GM06990 (cell line): ENCODE measurements around the gene PLA2G2D.

Source experiments
- DNase-seq: peaks from one replicate; pipeline ENCODE4 v3.0.0-alpha.2; 2011; ENCODE audit not compliant: insufficient read length; ENCODE audit errors: extremely low read depth
- H3K27me3 ChIP-seq: replicated peaks from 2 replicates; pipeline ENCODE4 v1.6.0; 2011; ENCODE audit warnings: low read length; ENCODE audit not compliant: control insufficient read depth, insufficient read depth
- H3K36me3 ChIP-seq: 2 replicates; pipeline ENCODE4 v1.5.1; 2011; ENCODE audit warnings: low read length; ENCODE audit not compliant: control insufficient read depth, insufficient read depth
- H3K4me3 ChIP-seq: replicated peaks from 2 replicates; pipeline ENCODE4 v1.5.1; 2011; ENCODE audit warnings: low read depth, mild to moderate bottlenecking, control low read depth, low read length
- TF ChIP-seq, protein P1 (sequence below): IDR thresholded peaks from 2 replicates; pipeline ENCODE4 v1.5.1; 2011; ENCODE audit warnings: low read length, control low read depth, mild to moderate bottlenecking, inconsistent platforms; ENCODE audit not compliant: insufficient read depth, poor library complexity, severe bottlenecking

The PLA2G2D gene

DNA sequence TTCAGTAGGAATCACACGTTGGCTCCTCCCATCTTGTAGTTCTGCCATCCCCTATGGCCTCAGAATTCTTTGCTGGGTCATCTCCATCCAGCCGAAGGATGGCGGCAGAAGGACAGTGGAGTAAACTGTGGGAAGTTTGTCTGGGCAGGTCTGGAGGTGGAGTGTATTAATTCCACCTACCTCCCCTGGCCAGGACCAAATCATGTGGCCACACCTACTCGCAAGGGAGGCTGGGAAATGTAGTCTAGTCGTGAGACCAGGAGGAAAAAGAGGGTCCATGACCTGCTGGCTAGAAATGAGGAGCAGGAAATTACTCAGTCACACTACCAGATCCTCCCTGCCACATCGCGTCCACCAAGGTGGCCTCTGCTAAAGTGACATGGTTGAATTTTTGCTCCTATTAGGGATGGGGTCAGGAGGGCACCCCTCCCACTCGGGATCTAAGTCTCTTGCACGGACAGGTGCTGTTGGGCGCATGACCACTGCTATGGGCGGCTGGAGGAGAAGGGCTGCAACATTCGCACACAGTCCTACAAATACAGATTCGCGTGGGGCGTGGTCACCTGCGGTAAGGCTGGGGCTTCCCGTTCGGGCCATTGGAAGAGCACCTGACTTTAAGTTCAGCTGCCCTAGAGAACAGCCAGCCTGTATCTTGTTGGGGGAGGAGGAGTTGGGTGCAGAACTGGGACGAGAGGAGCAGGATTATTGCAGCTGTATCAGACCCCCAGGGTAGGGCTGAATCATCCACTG, 29.8 kb downstream of the PLA2G2D start:
- H3K4me3 ChIP-seq, result no peak overlapping the region
- no peaks in the 10 kb centered on the region for H3K36me3 ChIP-seq
- no peak for DNase-seq
- TF ChIP-seq, protein P1, sequence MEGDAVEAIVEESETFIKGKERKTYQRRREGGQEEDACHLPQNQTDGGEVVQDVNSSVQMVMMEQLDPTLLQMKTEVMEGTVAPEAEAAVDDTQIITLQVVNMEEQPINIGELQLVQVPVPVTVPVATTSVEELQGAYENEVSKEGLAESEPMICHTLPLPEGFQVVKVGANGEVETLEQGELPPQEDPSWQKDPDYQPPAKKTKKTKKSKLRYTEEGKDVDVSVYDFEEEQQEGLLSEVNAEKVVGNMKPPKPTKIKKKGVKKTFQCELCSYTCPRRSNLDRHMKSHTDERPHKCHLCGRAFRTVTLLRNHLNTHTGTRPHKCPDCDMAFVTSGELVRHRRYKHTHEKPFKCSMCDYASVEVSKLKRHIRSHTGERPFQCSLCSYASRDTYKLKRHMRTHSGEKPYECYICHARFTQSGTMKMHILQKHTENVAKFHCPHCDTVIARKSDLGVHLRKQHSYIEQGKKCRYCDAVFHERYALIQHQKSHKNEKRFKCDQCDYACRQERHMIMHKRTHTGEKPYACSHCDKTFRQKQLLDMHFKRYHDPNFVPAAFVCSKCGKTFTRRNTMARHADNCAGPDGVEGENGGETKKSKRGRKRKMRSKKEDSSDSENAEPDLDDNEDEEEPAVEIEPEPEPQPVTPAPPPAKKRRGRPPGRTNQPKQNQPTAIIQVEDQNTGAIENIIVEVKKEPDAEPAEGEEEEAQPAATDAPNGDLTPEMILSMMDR, result no peak
- H3K27me3 ChIP-seq, result no peaks in the 10 kb centered on the region; the same call in 1 of the 2 replicates

DNA sequence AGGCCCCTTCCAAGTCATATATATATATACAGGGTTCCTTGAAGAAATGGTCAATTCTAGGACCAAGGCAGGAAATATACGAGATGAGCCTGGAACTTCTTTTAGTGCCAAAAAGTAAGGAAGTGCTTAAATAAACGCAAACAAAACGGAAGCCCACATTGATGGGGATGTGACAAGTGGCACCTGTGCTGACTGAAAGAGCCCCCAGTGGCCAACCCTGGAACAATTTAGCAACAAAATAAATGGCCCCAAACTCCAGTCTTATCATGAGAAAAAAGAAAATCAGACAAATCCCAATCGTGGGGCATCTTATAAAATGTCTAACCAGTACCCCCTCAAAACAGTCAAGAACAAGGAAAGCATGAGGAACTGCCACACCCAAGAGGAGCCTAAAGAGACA, 31.7 kb downstream of the PLA2G2D start:
- no peak for DNase-seq
- H3K27me3 ChIP-seq, result no peaks in the 10 kb centered on the region; the same call in 1 of the 2 replicates
- no peaks in the 10 kb centered on the region for H3K36me3 ChIP-seq
- H3K4me3 ChIP-seq, result no peak overlapping the region
- TF ChIP-seq, protein P1, result peak; percentile 63

DNA sequence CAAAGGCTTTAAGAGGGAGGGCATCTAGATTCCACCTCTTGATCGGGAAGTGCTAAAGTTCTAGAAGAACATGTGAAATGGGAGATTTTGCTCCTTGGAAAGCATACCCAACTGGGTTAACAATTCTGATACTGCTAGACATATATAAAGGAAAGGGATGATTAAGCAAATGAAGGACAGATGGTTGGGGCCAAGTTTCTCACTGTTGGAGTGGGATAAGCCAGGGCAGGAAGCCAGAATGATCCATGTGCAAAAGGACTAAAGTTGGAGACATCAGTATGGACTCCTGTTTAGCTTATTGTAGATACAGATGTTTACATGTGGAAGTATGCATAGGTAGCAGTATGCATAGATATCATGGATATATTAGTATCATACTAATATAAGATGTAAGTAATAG, 32.5 kb downstream of the PLA2G2D start:
- Histone ChIP-seq H3K27me3 (no peaks in the 10 kb centered on the region; the same call in 1 of the 2 replicates), H3K4me3 (no peak overlapping the region), H3K36me3 (no peaks in the 10 kb centered on the region)
- DNase-seq, result no peak
- TF ChIP-seq, protein P1, result no peak

DNA sequence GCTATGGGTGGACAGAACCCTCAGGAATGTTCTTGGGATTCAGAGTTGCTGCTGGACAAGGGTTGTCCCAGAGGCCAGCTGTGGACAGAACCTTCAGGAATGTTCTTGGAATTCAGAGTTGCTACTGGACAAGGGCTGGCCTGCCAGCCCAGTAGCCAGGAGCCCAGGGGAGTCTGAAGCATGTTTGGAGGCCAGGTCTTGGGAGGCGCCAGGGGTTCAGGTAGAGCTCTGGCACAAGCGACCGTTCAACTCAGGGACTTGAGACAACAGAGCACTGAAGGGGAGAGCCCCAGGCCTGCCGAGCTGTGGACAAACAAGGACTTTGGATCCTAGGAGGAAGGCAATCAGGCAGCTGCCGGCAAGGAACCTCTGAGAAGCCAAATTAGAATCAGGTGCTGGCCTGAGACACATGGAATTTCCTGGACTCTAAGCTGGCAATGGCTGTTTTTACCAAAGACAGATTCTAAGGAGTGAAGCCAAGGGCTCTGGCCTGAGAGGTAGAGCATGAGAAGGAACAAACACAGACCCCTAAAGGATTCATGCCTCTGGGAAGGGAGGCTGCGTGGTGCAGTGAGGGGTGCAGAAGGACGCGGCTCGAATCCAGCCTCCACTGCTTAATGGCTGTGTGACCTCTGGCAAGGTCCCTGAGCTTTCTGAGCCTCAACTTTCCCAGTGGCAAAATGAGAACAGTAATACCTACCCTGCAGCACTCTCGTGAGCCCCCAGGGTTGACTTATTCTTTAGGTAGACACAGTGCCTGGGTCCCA, 36.0 kb downstream of the PLA2G2D start:
- TF ChIP-seq, protein P1, result no peak
- H3K27me3 ChIP-seq, result no peaks in the 10 kb centered on the region; the same call in 1 of the 2 replicates
- no peak overlapping the region for H3K4me3 ChIP-seq
- no peak for DNase-seq
- no peaks in the 10 kb centered on the region for H3K36me3 ChIP-seq

DNA sequence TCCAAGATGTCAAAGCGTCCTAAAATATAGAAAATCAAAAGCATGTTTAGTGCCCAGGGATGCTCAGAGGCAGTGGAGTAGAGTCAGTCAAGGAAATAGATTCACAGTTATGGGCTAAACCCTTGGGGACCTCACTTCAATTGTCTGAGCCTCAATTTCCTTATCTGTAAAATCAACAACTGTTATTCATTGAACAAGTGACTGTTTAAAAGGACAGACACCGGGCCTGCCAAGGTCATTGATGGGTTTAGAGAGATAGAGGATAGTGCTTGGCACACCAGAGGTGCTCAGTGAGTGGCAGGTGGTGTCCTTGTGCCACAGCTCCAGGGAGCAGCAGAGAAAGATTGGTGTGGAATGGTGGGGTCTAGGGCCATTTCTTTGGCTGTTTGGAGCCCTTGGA, 36.6 kb downstream of the PLA2G2D start:
- no peaks in the 10 kb centered on the region; the same call in 1 of the 2 replicates for H3K27me3 ChIP-seq
- H3K36me3 ChIP-seq, result no peaks in the 10 kb centered on the region
- H3K4me3 ChIP-seq, result no peak overlapping the region
- TF ChIP-seq, protein P1, result no peak
- no peak for DNase-seq
